Naive B cell (primary cell): Measurements from ENCODE around the gene RPLP2. TPM values are rescaled to one million over a fixed set of nuclear protein-coding genes. Genes with fewer than 3 reads are reported as not detected.

ENCODE experiments used
- ATAC-seq, 2 donors: fragments of 150-1000 bp; cut with Tn5 transposase; 2 replicates each; pipeline ENCODE4 v1.10.0; 2021; ENCODE audit warnings: low read depth in 2 of 2, mild to moderate bottlenecking in 2 of 2, moderate library complexity in 2 of 2
- DNase-seq: peaks from one replicate; pipeline ENCODE4 v3.0.0; 2022
- H3K27ac Mint-ChIP-seq, 6 donors: one replicate each; pipeline ENCODE4 v1.8.0; 2020 to 2022; ENCODE audit warnings: mild to moderate bottlenecking in 6 of 6, mixed read lengths in 6 of 6, moderate library complexity in 5 of 6, inconsistent platforms in 2 of 6
- H3K27me3 Mint-ChIP-seq, 3 donors: one replicate each; pipeline ENCODE4 v1.8.0; 2021 to 2022; ENCODE audit warnings: mixed read lengths in 3 of 3, mild to moderate bottlenecking in 1 of 3
- H3K36me3 Mint-ChIP-seq, 2 donors: one replicate each; pipeline ENCODE4 v1.8.0; 2020 to 2022; ENCODE audit warnings: mixed read lengths in 2 of 2, inconsistent platforms in 1 of 2, mild to moderate bottlenecking in 1 of 2
- H3K4me1 Mint-ChIP-seq, 3 donors: one replicate each; pipeline ENCODE4 v1.8.0; 2020 to 2022; ENCODE audit warnings: mixed read lengths in 3 of 3, inconsistent platforms in 1 of 3, mild to moderate bottlenecking in 1 of 3, moderate library complexity in 1 of 3
- H3K4me3 Mint-ChIP-seq, 8 donors: one replicate each; pipeline ENCODE4 v1.8.0; 2020 to 2022; ENCODE audit warnings: mild to moderate bottlenecking in 8 of 8, mixed read lengths in 8 of 8, moderate library complexity in 8 of 8, inconsistent platforms in 2 of 8
- H3K9me3 Mint-ChIP-seq, 7 donors: one replicate each; pipeline ENCODE4 v1.8.0; 2020 to 2022; ENCODE audit warnings: mixed read lengths in 7 of 7, mild to moderate bottlenecking in 5 of 7, inconsistent platforms in 2 of 7, moderate library complexity in 1 of 7
- polyA plus RNA-seq, 6 donors: library from polyadenylated mRNA; unstranded; fragments of 300-500 nt; fragmentation: Illumina TruSeq; gene quantifications; one replicate each; pipeline ENCODE4 v1.2.3, GENCODE V29; 2021; ENCODE audit warnings: low read depth in 6 of 6

Gene RPLP2
- polyA plus RNA-seq, 6 donors from 2014 or later, result 1,447 to 3,573 (median 3,150) TPM

GRCh38 chr11:791658-792534, 17.9 kb upstream of the RPLP2 start:
- DNase-seq, result no peak
- Mint-ChIP-seq H3K27ac (no peak overlapping the region), H3K4me1 (peaks cover 7 to 16% (median 15%) of the 10 kb centered on the region in 3 donors), H3K9me3 (no peaks in the 10 kb centered on the region), H3K4me3 (no peak overlapping the region), H3K36me3 (no peaks in the 10 kb centered on the region), H3K27me3 (no peaks in the 10 kb centered on the region)
- ATAC-seq, result no peak

DNA sequence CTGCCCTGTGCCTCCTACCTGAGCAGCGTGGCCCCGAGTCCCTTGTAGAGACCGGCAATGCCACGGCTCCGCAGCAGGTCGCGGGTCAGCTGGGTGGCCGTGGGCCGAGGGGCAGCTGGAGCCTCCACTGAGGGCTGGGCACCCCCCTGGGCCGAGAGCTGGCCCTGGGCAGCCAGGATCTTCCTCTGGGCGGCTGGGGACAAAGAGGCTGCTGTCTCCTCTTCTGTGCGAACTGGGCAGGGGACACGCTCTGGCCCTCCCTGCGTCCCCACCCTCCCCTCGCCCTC, 17.3 kb upstream of the RPLP2 start:
- ATAC-seq (no peak), DNase-seq (no peak)
- no peaks in the 10 kb centered on the region for H3K27me3 Mint-ChIP-seq
- no peaks in the 10 kb centered on the region for H3K9me3 Mint-ChIP-seq
- peaks cover 13 to 20% (median 16%) of the 10 kb centered on the region in 3 donors for H3K4me1 Mint-ChIP-seq
- H3K27ac Mint-ChIP-seq, result no peak overlapping the region
- H3K36me3 Mint-ChIP-seq, result no peaks in the 10 kb centered on the region
- no peak overlapping the region for H3K4me3 Mint-ChIP-seq

DNA sequence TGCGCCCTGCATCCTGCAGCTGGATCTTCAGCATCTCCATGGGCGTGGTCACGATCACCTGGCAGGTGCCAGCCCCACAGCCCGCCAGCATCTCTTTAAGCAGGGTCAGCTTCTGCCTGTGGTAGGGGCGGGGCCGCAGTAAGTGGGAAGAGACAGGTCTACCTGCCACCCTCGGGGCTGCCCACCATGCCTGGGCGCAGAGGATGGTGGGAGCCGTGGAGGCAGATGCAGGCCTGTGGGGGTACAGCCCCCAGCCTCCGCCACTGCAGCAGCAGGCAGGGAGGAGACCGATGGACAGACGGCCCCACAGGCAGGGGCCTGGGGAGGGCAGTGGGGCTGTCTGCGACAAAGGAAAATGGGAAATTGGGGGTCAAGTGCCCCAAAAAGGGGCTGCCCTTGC, 16.9 kb upstream of the RPLP2 start:
- Mint-ChIP-seq H3K9me3 (no peaks in the 10 kb centered on the region), H3K4me3 (peak overlapping the region in 2 of 8 donors; percentile 1 to 51), H3K27me3 (no peaks in the 10 kb centered on the region), H3K27ac (no peak overlapping the region), H3K4me1 (peaks cover 13 to 19% (median 14%) of the 10 kb centered on the region in 3 donors), H3K36me3 (no peaks in the 10 kb centered on the region)
- DNase-seq (no peak), ATAC-seq (no peak)

GRCh38 chr11:793556-793955, 16.2 kb upstream of the RPLP2 start:
- ATAC-seq (no peak), DNase-seq (no peak)
- H3K27ac Mint-ChIP-seq, result peak overlapping the region in 1 of 6 donors; percentile 47
- no peaks in the 10 kb centered on the region for H3K36me3 Mint-ChIP-seq
- H3K9me3 Mint-ChIP-seq, result no peaks in the 10 kb centered on the region
- peaks cover 8 to 17% (median 13%) of the 10 kb centered on the region in 3 donors for H3K4me1 Mint-ChIP-seq
- no peaks in the 10 kb centered on the region for H3K27me3 Mint-ChIP-seq
- peak overlapping the region in 6 of 8 donors; percentile 29 to 64 (median 57) for H3K4me3 Mint-ChIP-seq

DNA sequence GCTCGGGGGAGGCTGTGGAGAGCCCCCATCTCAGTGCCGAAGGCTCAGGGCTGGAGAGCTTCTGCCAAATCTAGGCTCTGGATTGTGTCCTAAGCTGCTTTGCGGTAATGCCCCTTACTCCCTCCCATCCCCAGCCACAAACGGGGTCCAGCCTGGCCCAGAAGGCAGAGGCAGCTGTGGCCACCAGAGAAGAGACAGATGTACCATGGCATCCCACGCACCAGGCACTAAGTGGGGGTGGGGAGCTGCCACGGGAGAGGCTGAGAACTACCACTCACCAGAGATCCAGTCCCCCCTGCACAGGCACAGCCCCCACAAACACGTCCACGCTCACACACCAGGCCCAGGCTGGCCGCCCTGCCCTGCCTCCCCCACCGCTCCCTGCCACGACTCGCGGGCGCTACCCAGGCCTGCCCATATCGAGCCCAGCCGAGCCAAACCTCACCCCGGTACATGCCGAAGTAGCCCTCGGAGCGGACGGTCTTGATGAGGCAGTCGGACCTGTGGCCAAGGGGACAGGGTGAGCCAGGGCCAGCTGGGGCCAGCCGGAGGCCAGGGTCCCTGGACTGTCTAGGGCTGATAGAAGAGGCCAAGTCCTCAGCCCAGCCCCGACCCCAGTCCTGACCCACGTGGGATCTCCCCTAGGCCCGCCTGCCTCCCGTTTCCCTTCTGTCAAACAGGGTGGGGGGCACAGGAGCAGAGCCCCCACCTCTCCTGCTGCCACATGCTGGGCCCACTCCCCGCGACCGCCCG, 15.6 kb upstream of the RPLP2 start:
- Mint-ChIP-seq H3K4me3 (peak overlapping the region in 6 of 8 donors; percentile 5 to 70 (median 57)), H3K9me3 (no peaks in the 10 kb centered on the region), H3K36me3 (no peaks in the 10 kb centered on the region), H3K27me3 (no peaks in the 10 kb centered on the region), H3K27ac (peak overlapping the region in 1 of 6 donors; percentile 47), H3K4me1 (peaks cover 8 to 17% (median 13%) of the 10 kb centered on the region in 3 donors)
- DNase-seq, result no peak
- ATAC-seq, result no peak

- H3K4me3 Mint-ChIP-seq, result peak overlapping the region; percentile 15 to 98 (median 96)
- H3K27ac Mint-ChIP-seq, result peak overlapping the region in 1 of 6 donors; percentile 30
- DNase-seq (no peak), ATAC-seq (no peak)
- no peaks in the 10 kb centered on the region for H3K27me3 Mint-ChIP-seq
- peaks cover 8 to 17% (median 13%) of the 10 kb centered on the region in 3 donors for H3K4me1 Mint-ChIP-seq
- no peaks in the 10 kb centered on the region for H3K9me3 Mint-ChIP-seq
- H3K36me3 Mint-ChIP-seq, result no peaks in the 10 kb centered on the region
Observed at GRCh38 chr11:794766-795633, 14.8 kb upstream of the RPLP2 start.

- DNase-seq, result peak; percentile 76
- Mint-ChIP-seq H3K4me1 (peaks cover 8 to 17% (median 13%) of the 10 kb centered on the region in 3 donors), H3K27me3 (no peaks in the 10 kb centered on the region), H3K36me3 (no peaks in the 10 kb centered on the region), H3K9me3 (no peaks in the 10 kb centered on the region), H3K27ac (peak overlapping the region; percentile 76 to 98 (median 94)), H3K4me3 (peak overlapping the region; percentile 86 to 98 (median 96))
- peak; percentile 46 to 52 for ATAC-seq
Observed at GRCh38 chr11:795634-796564, 13.9 kb upstream of the RPLP2 start.

GRCh38 chr11:796565-797295, 13.0 kb upstream of the RPLP2 start:
- peaks cover 8 to 17% (median 13%) of the 10 kb centered on the region in 3 donors for H3K4me1 Mint-ChIP-seq

GRCh38 chr11:797296-798092, 12.3 kb upstream of the RPLP2 start:
- peak; percentile 58 to 62 for ATAC-seq
- peak; percentile 79 for DNase-seq
- Mint-ChIP-seq H3K27ac (peak overlapping the region; percentile 84 to 98 (median 94)), H3K4me1 (peaks cover 8 to 17% (median 13%) of the 10 kb centered on the region in 3 donors), H3K36me3 (no peaks in the 10 kb centered on the region), H3K27me3 (no peaks in the 10 kb centered on the region), H3K9me3 (no peaks in the 10 kb centered on the region), H3K4me3 (peak overlapping the region; percentile 86 to 98 (median 96))

More at GRCh38 chr11:796565-797295, 13.0 kb upstream of the RPLP2 start:
- H3K36me3 Mint-ChIP-seq, result no peaks in the 10 kb centered on the region
- H3K27ac Mint-ChIP-seq, result peak overlapping the region; percentile 84 to 98 (median 94)
- ATAC-seq (no peak), DNase-seq (no peak)
- no peaks in the 10 kb centered on the region for H3K27me3 Mint-ChIP-seq
- peak overlapping the region; percentile 86 to 98 (median 96) for H3K4me3 Mint-ChIP-seq
- no peaks in the 10 kb centered on the region for H3K9me3 Mint-ChIP-seq

- no peaks in the 10 kb centered on the region for H3K27me3 Mint-ChIP-seq
- peak within 1 kb of the TSS; percentile 86 to 98 (median 96) for H3K4me3 Mint-ChIP-seq
- DNase-seq (peak; percentile 92), ATAC-seq (peak; percentile 56 to 67)
- H3K36me3 Mint-ChIP-seq, result no peaks in the 10 kb centered on the region
- H3K4me1 Mint-ChIP-seq, result peaks cover 8 to 17% (median 13%) of the 10 kb centered on the region in 3 donors
- no peaks in the 10 kb centered on the region for H3K9me3 Mint-ChIP-seq
- H3K27ac Mint-ChIP-seq, result peak within 1 kb of the TSS; percentile 84 to 98 (median 94)
Observed at GRCh38 chr11:798093-798713, 11.6 kb upstream of the RPLP2 start, which contains the start of gene SLC25A22. Gene SLC25A22 (minus strand): TSS chr11:798281. CDS start chr11:795006, 3,275 bp downstream.
